Tibial nerve (tissue), 4 donors: ENCODE results near the gene CCDC112.

Experiments
- EP300 ChIP-seq, 2 donors: sonication (generic); formaldehyde crosslinking; IDR thresholded peaks; one replicate each; pipeline ENCODE4 v1.6.1; 2017; ENCODE audit warnings: antibody characterized with exemption in 2 of 2, mild to moderate bottlenecking in 1 of 2
- POLR2A ChIP-seq, 2 donors: fragments of 450-650 bp; IDR thresholded peaks; one replicate each; pipeline ENCODE4 v1.6.1; 2017; ENCODE audit warnings: antibody characterized with exemption in 2 of 2, mild to moderate bottlenecking in 2 of 2, moderate library complexity in 2 of 2
- TF ChIP-seq, protein P1 (sequence below), 5 experiments: fragments of 200-600 bp in 3 of 5; fragments of 450-650 bp in 2 of 5; sonication (generic) in 3 of 5; IDR thresholded peaks; one replicate each; pipeline ENCODE4 v1.5.1; 2016 to 2019; ENCODE audit warnings: antibody characterized with exemption in 5 of 5, mild to moderate bottlenecking in 3 of 5, moderate library complexity in 2 of 5

DNA sequence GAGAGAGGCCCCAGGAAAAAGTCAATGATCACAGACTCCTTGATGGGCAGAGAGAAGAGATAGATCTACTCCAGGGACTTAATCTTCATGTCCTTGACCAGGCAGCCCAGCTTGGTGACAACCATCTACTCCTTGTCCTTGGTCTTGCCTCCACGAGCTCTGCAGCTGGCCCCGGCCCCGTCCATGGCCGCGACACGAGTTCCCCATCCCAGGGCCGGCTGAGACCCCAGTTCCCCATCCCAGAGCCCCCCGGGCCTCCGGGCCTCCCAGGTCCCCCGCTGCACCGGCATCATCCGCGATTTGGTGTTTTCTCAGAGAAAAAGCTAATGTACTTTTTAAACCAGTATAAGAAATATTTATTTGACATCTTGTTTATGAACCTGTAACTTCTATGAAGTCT lies 31.2 kb downstream of the CCDC112 start:
- TF ChIP-seq, protein P1, sequence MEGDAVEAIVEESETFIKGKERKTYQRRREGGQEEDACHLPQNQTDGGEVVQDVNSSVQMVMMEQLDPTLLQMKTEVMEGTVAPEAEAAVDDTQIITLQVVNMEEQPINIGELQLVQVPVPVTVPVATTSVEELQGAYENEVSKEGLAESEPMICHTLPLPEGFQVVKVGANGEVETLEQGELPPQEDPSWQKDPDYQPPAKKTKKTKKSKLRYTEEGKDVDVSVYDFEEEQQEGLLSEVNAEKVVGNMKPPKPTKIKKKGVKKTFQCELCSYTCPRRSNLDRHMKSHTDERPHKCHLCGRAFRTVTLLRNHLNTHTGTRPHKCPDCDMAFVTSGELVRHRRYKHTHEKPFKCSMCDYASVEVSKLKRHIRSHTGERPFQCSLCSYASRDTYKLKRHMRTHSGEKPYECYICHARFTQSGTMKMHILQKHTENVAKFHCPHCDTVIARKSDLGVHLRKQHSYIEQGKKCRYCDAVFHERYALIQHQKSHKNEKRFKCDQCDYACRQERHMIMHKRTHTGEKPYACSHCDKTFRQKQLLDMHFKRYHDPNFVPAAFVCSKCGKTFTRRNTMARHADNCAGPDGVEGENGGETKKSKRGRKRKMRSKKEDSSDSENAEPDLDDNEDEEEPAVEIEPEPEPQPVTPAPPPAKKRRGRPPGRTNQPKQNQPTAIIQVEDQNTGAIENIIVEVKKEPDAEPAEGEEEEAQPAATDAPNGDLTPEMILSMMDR (IDR thresholded peaks at IDR 0.05) = no peak
- no peak for TF ChIP-seq POLR2A (IDR thresholded peaks at IDR 0.05)
- no peak for TF ChIP-seq EP300 (IDR thresholded peaks at IDR 0.05)
